Activated T-cell treated with anti-CD3 and anti-CD28 coated beads for 24 hours (primary cell): Measurements from ENCODE around the gene TNXB.
A peak's percentile ranks its signal among the peaks of the same experiment; 100 is the strongest.
"Not testable (repeated sequence)": the region's sequence is repeated elsewhere in the genome, so short reads cannot be mapped to it uniquely, and the experiment has no call there.

ENCODE experiments used
- DNase-seq: peaks from one replicate; pipeline ENCODE4 v3.0.0-alpha.2; 2020; ENCODE audit warnings: low read depth

The TNXB gene

GRCh38 chr6:32112431-32112980, 3.4 kb upstream of the TNXB start:
- DNase-seq = no peak

GRCh38 chr6:32111424-32112066, 2.4 kb upstream of the TNXB start:
- DNase-seq = no peak

- DNase-seq = no peak
Measured at GRCh38 chr6:32110632-32111031, 1.5 kb upstream of the TNXB start.

- DNase-seq = no peak
Measured at GRCh38 chr6:32109765-32110160, 625 bp upstream of the TNXB start.

- no peak for DNase-seq
Measured at GRCh38 chr6:32108727-32109113, 418 bp downstream of the TNXB start.

GRCh38 chr6:32108094-32108627, 977 bp downstream of the TNXB start:
- no peak for DNase-seq

GRCh38 chr6:32107406-32107805, 1.7 kb downstream of the TNXB start:
- DNase-seq = no peak

- no peak for DNase-seq
Measured at GRCh38 chr6:32105433-32105832, 3.7 kb downstream of the TNXB start.

GRCh38 chr6:32102255-32102654, 6.9 kb downstream of the TNXB start:
- DNase-seq = no peak

- DNase-seq = not testable (repeated sequence)
Measured at GRCh38 chr6:32100251-32100650, 8.9 kb downstream of the TNXB start.

GRCh38 chr6:32097364-32097763, 11.8 kb downstream of the TNXB start:
- no peak for DNase-seq

GRCh38 chr6:32096394-32097258, 12.5 kb downstream of the TNXB start:
- DNase-seq = no peak

- DNase-seq = no peak
Measured at GRCh38 chr6:32096087-32096393, 13.1 kb downstream of the TNXB start.

- no peak for DNase-seq
Measured at GRCh38 chr6:32095338-32096086, 13.6 kb downstream of the TNXB start.

GRCh38 chr6:32092760-32093497, 16.2 kb downstream of the TNXB start:
- DNase-seq = no peak

GRCh38 chr6:32089082-32089828, 19.9 kb downstream of the TNXB start:
- no peak for DNase-seq

GRCh38 chr6:32088487-32089049, 20.6 kb downstream of the TNXB start:
- no peak for DNase-seq

GRCh38 chr6:32087574-32088486, 21.3 kb downstream of the TNXB start:
- DNase-seq = peak; percentile 58
